ENCODE data around the gene CADM4.
"Not testable (repeated sequence)": the region's sequence is repeated elsewhere in the genome, so short reads cannot be mapped to it uniquely, and the experiment has no call there.

DNA sequence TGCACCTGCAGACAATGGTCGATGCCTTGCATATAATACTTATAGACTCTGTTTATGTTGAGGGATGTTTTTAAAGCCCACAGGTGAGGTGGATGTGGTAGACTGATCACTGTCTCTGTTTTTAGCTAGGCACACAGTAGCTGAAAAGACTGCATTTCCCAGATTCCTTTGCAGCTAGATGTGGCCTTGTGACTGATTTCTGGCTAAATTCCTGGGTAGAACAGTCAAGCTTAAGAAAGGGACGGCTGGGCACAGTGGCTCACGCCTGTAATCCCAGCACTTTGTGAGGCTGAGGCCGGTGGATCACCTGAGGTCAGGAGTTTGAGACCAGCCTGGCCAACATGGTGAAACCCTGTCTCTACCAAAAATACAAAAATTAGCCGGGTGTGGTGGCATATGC is 39.3 kb downstream of the CADM4 start:
- TF ChIP-seq, protein P1, sequence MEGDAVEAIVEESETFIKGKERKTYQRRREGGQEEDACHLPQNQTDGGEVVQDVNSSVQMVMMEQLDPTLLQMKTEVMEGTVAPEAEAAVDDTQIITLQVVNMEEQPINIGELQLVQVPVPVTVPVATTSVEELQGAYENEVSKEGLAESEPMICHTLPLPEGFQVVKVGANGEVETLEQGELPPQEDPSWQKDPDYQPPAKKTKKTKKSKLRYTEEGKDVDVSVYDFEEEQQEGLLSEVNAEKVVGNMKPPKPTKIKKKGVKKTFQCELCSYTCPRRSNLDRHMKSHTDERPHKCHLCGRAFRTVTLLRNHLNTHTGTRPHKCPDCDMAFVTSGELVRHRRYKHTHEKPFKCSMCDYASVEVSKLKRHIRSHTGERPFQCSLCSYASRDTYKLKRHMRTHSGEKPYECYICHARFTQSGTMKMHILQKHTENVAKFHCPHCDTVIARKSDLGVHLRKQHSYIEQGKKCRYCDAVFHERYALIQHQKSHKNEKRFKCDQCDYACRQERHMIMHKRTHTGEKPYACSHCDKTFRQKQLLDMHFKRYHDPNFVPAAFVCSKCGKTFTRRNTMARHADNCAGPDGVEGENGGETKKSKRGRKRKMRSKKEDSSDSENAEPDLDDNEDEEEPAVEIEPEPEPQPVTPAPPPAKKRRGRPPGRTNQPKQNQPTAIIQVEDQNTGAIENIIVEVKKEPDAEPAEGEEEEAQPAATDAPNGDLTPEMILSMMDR (IDR thresholded peaks at IDR 0.05), result not testable (repeated sequence)
- TF ChIP-seq EP300 (IDR thresholded peaks at IDR 0.05), result not testable (repeated sequence)
